NCI-H128 (cell line): ENCODE data around the gene POGK.

Experiments used
- DNase-seq: peaks from one replicate; lab custom pipeline; 2025; ENCODE audit not compliant: unreplicated experiment; lab: John Stamatoyannopoulos, UW

Gene POGK

DNA sequence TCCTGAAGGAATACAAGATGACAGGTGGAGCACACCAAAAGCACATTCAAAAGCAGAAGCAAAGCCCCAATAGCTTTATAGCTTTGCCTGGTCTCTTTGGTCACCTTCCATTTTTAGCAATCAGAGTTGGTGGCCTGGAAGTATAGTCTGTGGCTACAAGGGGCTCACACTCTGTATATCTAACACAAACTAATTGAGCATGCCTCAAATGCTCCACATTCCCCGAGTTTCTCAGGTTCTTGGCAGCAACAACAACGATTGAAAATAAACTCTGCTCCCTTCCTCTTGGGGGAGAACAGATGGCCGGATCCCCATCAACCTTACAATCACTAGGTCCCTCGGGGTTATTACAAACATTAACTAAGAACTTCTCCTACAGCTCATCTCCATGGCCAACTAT lies 61.7 kb downstream of the POGK start:
- no peak for DNase-seq

DNA sequence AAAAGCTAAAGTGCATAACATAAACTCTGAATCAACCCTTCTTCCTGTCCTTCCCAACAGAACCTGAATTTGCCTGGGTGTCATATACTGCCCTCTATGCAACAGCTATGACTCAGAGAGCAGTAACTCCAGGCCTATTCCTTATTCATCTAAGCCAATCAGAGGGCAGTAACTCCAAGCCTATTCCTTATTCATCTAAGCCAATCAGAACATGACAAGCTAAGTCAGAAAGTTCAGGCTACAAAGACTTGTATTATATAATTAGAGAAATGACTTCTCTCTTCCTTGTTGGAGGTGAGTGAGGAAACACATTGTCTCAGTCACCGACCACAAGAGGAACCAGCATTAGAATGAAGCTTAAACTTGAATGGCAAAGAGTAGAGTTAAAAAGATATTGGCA lies 63.0 kb downstream of the POGK start:
- no peak for DNase-seq

- no peak for DNase-seq
Measured at GRCh38 chr1:166903232-166903631, 64.0 kb downstream of the POGK start.

DNA sequence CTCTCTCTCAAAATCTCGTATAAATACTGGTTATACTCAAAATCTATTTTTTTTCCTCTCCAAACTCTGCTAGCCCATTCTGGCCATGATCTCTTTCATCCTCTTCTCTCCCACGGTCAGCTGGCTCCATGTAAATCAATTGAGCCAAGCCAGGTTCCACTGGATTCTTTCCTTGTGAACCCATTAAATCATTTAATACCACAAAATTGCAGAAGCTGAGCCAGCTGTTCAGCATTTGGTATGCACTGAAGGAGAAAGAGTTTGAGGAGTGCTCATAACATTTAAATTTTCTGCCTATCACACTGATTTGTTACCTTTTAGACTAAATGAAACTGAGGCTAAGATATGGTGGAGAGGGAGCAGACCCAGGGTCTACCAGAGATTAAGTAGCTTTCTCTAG lies 65.9 kb downstream of the POGK start:
- DNase-seq, result no peak

DNA sequence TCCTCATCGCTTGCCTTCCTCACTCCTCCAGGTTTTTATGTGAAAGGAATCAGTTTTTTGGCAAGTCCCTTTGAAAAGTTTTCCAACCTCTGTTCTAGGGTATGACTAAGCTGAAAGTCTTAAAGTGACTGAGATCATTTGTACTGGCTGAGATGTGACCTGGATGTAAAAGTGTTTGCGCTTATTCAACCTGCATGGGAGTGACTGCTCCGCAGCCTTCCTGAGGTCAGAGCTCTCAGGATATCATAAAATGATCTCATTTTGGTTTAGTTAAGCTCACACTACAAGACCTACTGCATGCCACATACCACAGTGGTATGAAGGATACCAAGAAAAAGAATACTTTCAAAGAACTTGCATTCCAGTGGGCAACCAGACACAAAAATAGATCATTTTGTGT lies 66.6 kb downstream of the POGK start:
- no peak for DNase-seq
